Smooth muscle cell of the brain vasculature (primary cell): Measurements from ENCODE around the gene FOXO1.
A peak's percentile ranks its signal among the peaks of the same experiment; 100 is the strongest.
"Not testable (repeated sequence)": the region's sequence is repeated elsewhere in the genome, so short reads cannot be mapped to it uniquely, and the experiment has no call there.

Experiments used
- DNase-seq: peaks from one replicate; pipeline ENCODE4 v3.0.0-alpha.2; 2012; ENCODE audit warnings: low read depth, low spot score

FOXO1 gene

DNA sequence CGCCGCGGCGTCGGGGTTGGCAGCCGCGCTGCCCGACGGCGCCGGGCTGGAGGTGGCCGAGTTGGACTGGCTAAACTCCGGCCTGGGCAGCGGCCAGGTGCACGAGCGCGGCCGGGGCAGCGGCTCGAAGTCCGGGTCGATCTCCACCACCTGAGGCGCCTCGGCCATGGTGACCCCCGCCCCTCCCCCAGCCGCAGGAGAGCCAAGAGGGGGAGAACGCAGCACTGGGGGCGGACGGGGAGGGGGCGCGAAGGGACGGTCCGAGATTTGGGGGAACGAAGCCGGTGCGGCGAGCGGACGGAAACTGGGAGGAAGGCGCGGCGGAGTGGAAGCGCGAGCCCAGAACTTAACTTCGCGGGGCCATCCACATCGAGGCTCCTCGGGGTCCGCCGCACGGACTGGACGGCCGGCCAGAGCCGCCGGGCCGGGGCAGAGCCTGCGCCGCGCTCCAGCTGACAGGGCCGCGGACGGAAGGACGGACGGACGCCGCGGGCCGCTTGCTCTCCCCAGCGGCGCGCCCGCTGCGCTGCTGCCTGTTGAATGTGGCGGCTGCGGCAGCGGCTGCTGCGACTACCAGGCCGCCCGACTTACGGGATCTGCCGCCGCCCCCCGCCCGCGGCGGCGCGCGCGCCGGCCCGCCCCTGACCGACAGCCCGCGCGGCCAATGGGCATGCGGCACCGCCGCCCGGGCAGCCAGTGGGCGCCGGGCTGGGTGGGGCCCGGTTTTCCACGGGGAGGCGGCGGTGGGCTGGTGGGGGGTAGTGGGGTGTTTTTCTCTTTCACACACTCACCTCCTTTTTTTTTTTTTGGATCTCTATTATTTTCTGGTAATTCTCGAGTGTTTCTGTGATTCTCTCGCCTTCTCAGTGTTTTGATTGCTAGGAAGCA is at the start of gene FOXO1:
Gene FOXO1, minus strand, starts transcription at position 597 of the 888 bp plus-strand sequence. Its CDS starts 429 bp downstream, at position 168.
- peak; percentile 74 for DNase-seq

DNA sequence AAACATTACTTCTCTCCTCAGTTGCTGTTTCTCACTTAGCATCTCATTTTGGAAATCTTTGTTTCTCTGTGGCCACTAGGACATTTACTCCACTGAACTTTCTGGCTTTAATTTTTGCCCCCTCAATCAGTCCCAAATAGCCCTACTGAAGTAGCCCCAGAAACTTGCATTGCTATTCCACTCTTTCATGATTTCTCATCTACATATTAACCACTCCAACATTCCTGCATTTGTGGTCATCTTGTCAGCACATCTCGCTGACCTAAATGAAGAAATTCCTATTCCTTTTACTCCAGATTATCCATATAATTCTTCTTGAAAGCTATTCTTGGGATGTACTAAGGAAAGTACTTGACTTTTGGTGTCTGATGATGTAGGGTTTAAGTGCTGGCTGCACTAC is 48.0 kb upstream of the FOXO1 start:
- not testable (repeated sequence) for DNase-seq

GRCh38 chr13:40706439-40706838 is 40.0 kb upstream of the FOXO1 start:
- no peak for DNase-seq

DNA sequence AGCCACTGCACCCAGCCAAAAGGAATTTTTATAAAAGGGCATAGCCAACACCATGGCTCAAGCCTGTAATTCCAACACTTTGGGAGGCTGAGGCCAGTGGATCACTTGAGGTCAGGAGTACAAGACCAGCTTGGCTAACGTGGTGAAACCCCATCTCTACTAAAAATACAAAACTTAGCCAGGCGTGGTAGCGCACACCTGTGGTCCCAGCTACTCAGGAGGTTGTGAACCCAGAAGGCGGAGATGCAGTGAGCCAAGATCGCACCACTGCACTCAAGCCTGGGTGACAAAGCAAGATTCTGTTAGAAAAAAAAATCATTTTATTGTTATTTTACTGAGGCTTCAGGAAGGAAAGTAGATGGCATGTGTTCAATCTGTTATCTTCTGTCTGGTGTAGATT is 31.3 kb upstream of the FOXO1 start:
- DNase-seq, result no peak

DNA sequence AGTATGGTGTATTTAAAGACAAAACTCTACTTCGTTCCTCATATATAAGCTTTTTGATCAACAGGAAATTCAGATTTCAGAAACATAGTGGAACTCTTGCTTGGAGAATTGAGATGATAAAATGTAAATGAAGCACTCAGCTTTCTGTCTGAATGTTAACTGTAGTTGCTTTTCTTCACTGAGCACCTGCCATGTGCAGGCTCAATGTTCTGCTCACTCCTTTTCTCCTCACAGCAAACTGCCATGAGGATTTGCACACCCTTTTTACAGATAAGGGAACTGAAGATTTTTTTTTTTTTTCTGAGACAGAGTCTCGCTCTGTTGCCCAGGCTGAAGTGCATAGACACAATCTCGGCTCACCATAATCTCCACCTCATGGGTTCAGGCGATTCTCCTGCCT is 28.0 kb upstream of the FOXO1 start:
- DNase-seq, result no peak

DNA sequence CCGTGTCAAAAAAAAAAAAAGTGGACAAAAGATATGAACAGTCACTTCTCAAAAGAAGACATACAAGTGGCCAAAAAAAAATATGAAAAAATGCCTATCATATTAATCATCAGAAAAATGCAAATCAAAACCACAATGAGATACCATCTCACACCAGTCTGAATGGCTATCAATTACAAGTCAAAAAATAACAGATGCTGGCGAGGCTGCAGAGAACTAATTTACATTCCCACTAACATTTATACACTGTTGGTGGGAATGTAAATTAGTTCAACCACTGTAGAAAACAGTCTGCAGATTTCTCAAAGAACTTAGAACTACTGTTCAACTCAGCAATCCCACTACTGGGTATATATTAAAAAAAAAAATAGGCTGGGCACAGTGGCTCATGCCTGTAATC is 26.5 kb upstream of the FOXO1 start:
- no peak for DNase-seq

DNA sequence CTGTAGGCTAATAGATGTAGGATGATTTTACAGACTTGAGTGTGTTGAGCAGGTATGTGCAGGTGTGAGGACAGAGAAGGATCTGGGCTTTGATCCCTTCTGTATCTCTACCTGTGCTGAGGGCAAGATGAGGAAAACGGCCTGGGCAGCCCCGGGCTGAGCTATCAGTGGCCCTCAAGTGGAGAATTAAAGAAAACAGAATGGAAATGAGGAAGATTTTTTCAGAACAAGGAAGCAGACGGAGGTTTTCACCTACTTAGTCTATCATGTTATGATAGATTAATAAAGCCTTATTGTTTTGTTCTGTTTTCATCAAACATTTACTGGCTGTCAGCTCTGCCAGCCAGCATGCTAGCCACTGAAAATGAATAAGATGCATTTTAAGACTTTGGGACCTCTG is 22.3 kb upstream of the FOXO1 start:
- no peak for DNase-seq

DNA sequence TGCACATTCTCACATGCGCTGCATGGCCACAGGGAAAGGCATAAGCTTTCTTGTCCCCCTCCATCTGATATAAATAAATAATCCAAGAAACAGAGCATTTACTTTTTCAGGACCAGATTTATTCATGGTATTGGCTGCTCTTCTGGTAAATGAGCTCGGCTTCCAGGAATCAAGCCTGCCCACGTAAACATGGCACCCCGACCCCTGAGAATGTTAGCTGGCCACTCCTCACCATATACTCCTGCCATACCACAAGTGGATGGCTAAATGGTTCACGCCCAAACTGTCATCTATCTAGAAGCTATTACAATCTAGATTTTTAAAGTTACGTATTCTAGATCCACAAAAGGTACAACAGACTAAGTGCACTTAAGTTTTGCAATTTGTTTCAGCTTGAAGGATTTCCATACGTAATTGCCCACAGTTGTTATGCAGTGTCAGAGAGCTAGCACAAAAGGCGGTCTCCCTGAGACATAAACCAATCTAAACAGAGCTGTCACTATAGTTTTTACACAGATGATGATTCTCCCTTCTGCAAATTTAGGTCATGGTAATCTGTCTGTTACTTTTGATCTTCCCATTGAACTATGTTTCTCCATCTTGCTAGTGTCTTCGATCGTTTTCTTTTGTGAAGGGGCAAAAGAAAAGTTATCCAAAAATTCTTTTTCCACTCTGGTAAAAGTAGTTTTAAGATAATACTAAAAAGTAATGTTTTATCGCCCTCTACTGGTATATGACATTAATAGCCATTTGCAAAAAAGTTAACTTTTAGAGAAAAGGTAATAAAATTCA is 16.2 kb upstream of the FOXO1 start:
- DNase-seq, result no peak

DNA sequence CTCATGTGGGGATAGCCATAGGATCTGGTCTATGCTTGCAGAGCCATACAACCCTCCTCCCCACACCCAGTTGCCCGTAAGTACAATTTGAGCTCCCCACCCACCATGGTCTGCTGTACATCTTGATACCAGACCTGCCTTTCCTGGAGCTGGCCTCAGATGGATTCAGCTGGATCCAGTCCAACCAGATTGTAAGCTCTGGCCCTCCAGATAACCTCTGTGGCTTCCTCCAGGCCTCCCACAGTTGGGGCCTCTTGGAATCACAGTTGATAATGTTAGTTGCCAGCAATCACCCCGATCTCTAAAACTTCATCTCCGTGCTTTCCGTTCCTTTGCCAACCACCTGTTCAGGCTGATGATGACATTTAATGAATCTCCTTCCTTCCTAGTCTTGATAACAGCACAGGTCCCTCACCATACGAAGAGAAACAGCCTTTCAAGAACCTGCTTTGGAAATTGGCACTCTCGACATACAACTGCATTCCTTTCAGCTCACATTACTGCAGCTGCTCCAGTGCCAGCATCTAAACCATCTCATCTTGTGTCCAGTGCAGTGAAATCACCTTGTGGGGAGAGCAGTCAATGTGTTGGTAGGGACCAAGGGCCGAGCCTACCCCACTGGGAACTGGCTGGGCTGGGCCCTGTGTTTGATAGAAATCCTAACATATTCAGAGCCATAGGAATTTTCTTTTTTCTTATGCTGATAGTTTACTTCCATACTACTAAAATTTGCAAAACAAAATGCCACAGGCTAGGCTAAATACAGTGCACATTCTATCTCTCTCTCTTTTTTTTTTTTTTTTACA is 15.1 kb upstream of the FOXO1 start:
- no peak for DNase-seq

GRCh38 chr13:40680659-40681323 is 14.3 kb upstream of the FOXO1 start:
- no peak for DNase-seq

GRCh38 chr13:40679480-40679985 is 13.1 kb upstream of the FOXO1 start:
- no peak for DNase-seq

DNA sequence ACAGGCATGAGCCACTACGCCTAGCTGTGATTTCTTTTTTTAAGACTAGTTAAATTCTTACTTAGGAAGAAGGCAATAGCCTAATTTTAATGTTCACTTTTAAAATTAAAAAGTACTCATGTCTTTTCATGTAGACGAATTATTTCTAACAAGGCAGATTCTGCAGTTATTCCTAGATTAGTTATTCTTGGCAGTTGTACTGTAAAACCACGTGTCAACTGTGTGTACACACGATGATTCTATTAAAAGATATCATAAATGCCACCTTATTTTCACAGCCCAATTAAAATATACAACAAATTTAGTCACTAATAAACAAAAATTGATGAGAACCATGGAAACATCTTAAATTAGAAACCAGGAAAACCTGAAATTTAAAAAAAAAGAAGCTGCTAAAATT is 10.6 kb upstream of the FOXO1 start:
- DNase-seq, result no peak

GRCh38 chr13:40676007-40676406 is 9.6 kb upstream of the FOXO1 start:
- no peak for DNase-seq

GRCh38 chr13:40673414-40673813 is 7.0 kb upstream of the FOXO1 start:
- DNase-seq, result no peak

- DNase-seq, result no peak
Observed at GRCh38 chr13:40672765-40673397, 6.4 kb upstream of the FOXO1 start.

- DNase-seq, result peak; percentile 57
Observed at GRCh38 chr13:40671956-40672764, 5.7 kb upstream of the FOXO1 start.

- no peak for DNase-seq
Observed at GRCh38 chr13:40670307-40670706, 3.9 kb upstream of the FOXO1 start.

- DNase-seq, result no peak
Observed at GRCh38 chr13:40668335-40668734, 1.9 kb upstream of the FOXO1 start.

GRCh38 chr13:40667622-40667978 is 1.2 kb upstream of the FOXO1 start:
- DNase-seq, result no peak
